Esophagus squamous epithelium (tissue), 4 donors: ENCODE results near the gene COL26A1.

ENCODE experiments used
- POLR2A ChIP-seq, 4 donors: fragments of 450-650 bp; IDR thresholded peaks; one replicate each; pipeline ENCODE4 v1.6.1; 2017; ENCODE audit warnings: antibody characterized with exemption in 4 of 4, mild to moderate bottlenecking in 4 of 4, moderate library complexity in 3 of 4
- TF ChIP-seq, protein P1 (sequence below), 6 experiments: fragments of 450-650 bp in 4 of 6; fragments of 200-600 bp in 2 of 6; sonication (generic) in 2 of 6; IDR thresholded peaks; one replicate each; pipeline ENCODE4 v1.5.1; 2016 to 2019; ENCODE audit warnings: antibody characterized with exemption in 6 of 6, mild to moderate bottlenecking in 4 of 6, moderate library complexity in 4 of 6

DNA sequence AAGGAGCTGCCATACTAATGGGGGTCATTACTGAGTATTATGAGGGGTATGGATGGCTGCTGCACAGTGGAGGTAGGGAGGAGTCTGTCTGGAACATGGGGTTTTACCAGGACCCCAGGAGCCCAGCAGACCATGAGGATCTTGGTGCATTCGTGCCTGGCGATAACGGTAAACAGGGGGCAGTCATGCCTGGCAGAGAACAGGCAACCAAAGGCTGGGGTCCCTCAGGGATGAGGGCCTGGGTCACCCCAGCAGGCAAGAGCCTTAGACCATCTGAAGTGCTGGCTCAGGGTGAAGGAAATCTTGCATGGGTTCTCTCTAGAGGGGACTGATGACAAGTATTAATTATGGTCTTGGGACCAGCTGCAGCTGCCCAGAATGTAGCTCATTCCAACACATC is 220.3 kb downstream of the COL26A1 start:
- TF ChIP-seq, protein P1, sequence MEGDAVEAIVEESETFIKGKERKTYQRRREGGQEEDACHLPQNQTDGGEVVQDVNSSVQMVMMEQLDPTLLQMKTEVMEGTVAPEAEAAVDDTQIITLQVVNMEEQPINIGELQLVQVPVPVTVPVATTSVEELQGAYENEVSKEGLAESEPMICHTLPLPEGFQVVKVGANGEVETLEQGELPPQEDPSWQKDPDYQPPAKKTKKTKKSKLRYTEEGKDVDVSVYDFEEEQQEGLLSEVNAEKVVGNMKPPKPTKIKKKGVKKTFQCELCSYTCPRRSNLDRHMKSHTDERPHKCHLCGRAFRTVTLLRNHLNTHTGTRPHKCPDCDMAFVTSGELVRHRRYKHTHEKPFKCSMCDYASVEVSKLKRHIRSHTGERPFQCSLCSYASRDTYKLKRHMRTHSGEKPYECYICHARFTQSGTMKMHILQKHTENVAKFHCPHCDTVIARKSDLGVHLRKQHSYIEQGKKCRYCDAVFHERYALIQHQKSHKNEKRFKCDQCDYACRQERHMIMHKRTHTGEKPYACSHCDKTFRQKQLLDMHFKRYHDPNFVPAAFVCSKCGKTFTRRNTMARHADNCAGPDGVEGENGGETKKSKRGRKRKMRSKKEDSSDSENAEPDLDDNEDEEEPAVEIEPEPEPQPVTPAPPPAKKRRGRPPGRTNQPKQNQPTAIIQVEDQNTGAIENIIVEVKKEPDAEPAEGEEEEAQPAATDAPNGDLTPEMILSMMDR (IDR thresholded peaks at IDR 0.05) = no peak
- no peak for TF ChIP-seq POLR2A (IDR thresholded peaks at IDR 0.05)
